Activated CD4-positive, alpha-beta T cell treated with anti-CD3 and anti-CD28 coated beads, Interleukin-2, Interleukin-4, amounts not matched to agents 100 ng/mL and 50 ng/mL, durations not matched to agents 16 hours and 8 hours (primary cell): ENCODE results near the gene UTF1.

ENCODE experiments used
- DNase-seq: peaks from one replicate; pipeline ENCODE4 v3.0.0-alpha.2; 2020; ENCODE audit warnings: low spot score

Gene UTF1

GRCh38 chr10:133279326-133280226, 49.6 kb downstream of the UTF1 start:
- DNase-seq = no peak

GRCh38 chr10:133280391-133281059, 50.5 kb downstream of the UTF1 start:
- no peak for DNase-seq

GRCh38 chr10:133281084-133281483, 51.1 kb downstream of the UTF1 start:
- DNase-seq = no peak
